Measurements from ENCODE around the gene BMP10.

GRCh38 chr2:68915393-68915792 is 44.2 kb upstream of the BMP10 start:
- TF ChIP-seq CTCF (CRISPR knock-in tag; IDR thresholded peaks at IDR 0.05) (no peak), HCFC1 (IDR thresholded peaks at IDR 0.05; ENCODE audit: low read depth, low read length) (no peak), ISL2 (CRISPR knock-in tag; IDR thresholded peaks at IDR 0.05) (no peak), ZBTB7B (CRISPR knock-in tag; IDR thresholded peaks at IDR 0.05) (no peak), ZNF44 (CRISPR knock-in tag; IDR thresholded peaks at IDR 0.05) (no peak), EP300 (IDR thresholded peaks at IDR 0.05; ENCODE audit: low read depth in 2 of 2, low read length in 2 of 2) (no peak), EP300 (CRISPR knock-in tag; IDR thresholded peaks at IDR 0.05; ENCODE audit: borderline replicate concordance) (no peak), ZFP41 (CRISPR knock-in tag; IDR thresholded peaks at IDR 0.05; ENCODE audit: borderline replicate concordance) (no peak), NFKB2 (CRISPR knock-in tag; IDR thresholded peaks at IDR 0.05; ENCODE audit: borderline replicate concordance) (no peak), ZNF296 (CRISPR knock-in tag; conservative IDR thresholded peaks at IDR 0.05) (no peak), BRF2 (CRISPR knock-in tag; IDR thresholded peaks at IDR 0.05) (no peak), RNF2 (conservative IDR thresholded peaks at IDR 0.05; ENCODE audit: low read depth) (no peak), BHLHE40 (IDR thresholded peaks at IDR 0.05; ENCODE audit: low read length) (no peak), SMC3 (IDR thresholded peaks at IDR 0.05; ENCODE audit: low read length) (no peak)

All from HepG2 (cell line).